K562 (cell line): ENCODE data around the gene SIRT3. TPM values are rescaled to one million over a fixed set of nuclear protein-coding genes. Genes with fewer than 3 reads are reported as not detected.

Experiments used
- ATAC-seq: fragments of 200-7000 bp; cut with Tn5 transposase; 3 replicates; pipeline ENCODE4 v1.9.1; 2020; ENCODE audit warnings: moderate library complexity
- BruUV-seq: library from RNA; stranded (reverse); fragments of 400-500 nt; replicated peaks from 2 replicates; lab custom pipeline; 2021; lab: Mats Ljungman, UMichigan
- CTCF ChIA-PET: fragments of 300-600 bp; formaldehyde crosslinking; extraction: SDS; loops from one replicate; lab custom pipeline; 2021; ENCODE audit warnings: low intra/inter-chr PET ratio; lab: Yijun Ruan, JAX
- POLR2A ChIA-PET: fragments of 300-600, 350-650 bp; sonication (Branson Sonifier 250); formaldehyde crosslinking; extraction: SDS; loops from one replicate; lab custom pipeline; 2021; ENCODE audit warnings: antibody characterized with exemption, inconsistent platforms; lab: Yijun Ruan, JAX
- DNase-seq, 4 experiments: peaks; one replicate each; pipeline versions ENCODE4 v3.0.0 to v3.0.0-alpha.2; 2011 to 2018; ENCODE audit warnings: low spot score in 3 of 4, mixed read lengths in 3 of 4; ENCODE audit errors: extremely low read depth in 1 of 4
- FAIRE-seq: peaks from 2 replicates; lab custom pipeline; 2011; peaks lifted over from hg19 to GRCh38; lab: Jason Lieb, UNC
- H2AFZ ChIP-seq: 2 replicates; pipeline ENCODE4 v1.6.0; 2011; ENCODE audit warnings: low read depth, low read length, control low read depth, inconsistent platforms
- H3K27ac ChIP-seq: fragments of 200-600 bp; 3 replicates; pipeline ENCODE4 v1.8.0; 2011; ENCODE audit warnings: low read depth, mild to moderate bottlenecking, control low read depth, inconsistent platforms, low read length, moderate library complexity, mixed read lengths; ENCODE audit errors: extremely low read depth
- H3K27me3 ChIP-seq, 2 experiments: fragments of 300-600 bp in 1 of 2; 2 replicates in 1 of 2; 3 replicates in 1 of 2; pipeline versions ENCODE4 v1.6.0 to v1.8.0; 2011; ENCODE audit warnings: inconsistent platforms in 2 of 2, low read length in 2 of 2, mild to moderate bottlenecking in 1 of 2, mixed read lengths in 1 of 2, moderate library complexity in 1 of 2; ENCODE audit not compliant: control insufficient read depth in 2 of 2, insufficient read depth in 2 of 2
- H3K36me3 ChIP-seq: fragments of 300-600 bp; 3 replicates; pipeline ENCODE4 v1.8.0; 2011; ENCODE audit warnings: mild to moderate bottlenecking, low read length, inconsistent platforms; ENCODE audit not compliant: control insufficient read depth, insufficient read depth
- H3K4me1 ChIP-seq, 2 experiments: fragments of 200-600 bp in 1 of 2; replicated peaks in 1 of 2; 2 replicates in 1 of 2; 3 replicates in 1 of 2; pipeline versions ENCODE4 v1.5.1 to v1.8.0; 2011; ENCODE audit warnings: inconsistent platforms in 2 of 2, low read length in 2 of 2, mild to moderate bottlenecking in 1 of 2, mixed read lengths in 1 of 2, moderate library complexity in 1 of 2; ENCODE audit not compliant: control insufficient read depth in 2 of 2, insufficient read depth in 2 of 2
- H3K4me2 ChIP-seq: 2 replicates; pipeline ENCODE4 v1.6.1; 2011; ENCODE audit warnings: low read length, control low read depth, inconsistent platforms, mixed read lengths; ENCODE audit not compliant: insufficient read depth
- H3K4me3 ChIP-seq: fragments of 200-600 bp; sonication (generic), shearing (Covaris generic); 2 replicates; pipeline ENCODE4 v1.5.1; 2016; ENCODE audit warnings: control low read depth, inconsistent platforms
- H3K79me2 ChIP-seq: fragments of 200-600 bp; 3 replicates; pipeline ENCODE4 v1.8.0; 2011; ENCODE audit warnings: low read length, inconsistent platforms; ENCODE audit not compliant: control insufficient read depth, insufficient read depth
- H3K9ac ChIP-seq, 2 experiments: 2 replicates each; pipeline versions ENCODE4 v1.6.0 to v1.6.1; 2011; ENCODE audit warnings: low read depth in 2 of 2, low read length in 2 of 2, control low read depth in 1 of 2, inconsistent platforms in 1 of 2, mild to moderate bottlenecking in 1 of 2, mixed read lengths in 1 of 2; ENCODE audit not compliant: insufficient read depth in 1 of 2
- H3K9me1 ChIP-seq: one replicate; pipeline ENCODE4 v1.6.0; 2011; ENCODE audit warnings: inconsistent platforms, mild to moderate bottlenecking, low read length, moderate library complexity; ENCODE audit not compliant: control insufficient read depth, insufficient read depth
- H3K9me3 ChIP-seq: replicated peaks from 2 replicates; pipeline ENCODE4 v1.5.1; 2011; ENCODE audit warnings: low read depth, low read length, inconsistent platforms; ENCODE audit not compliant: control insufficient read depth, insufficient read depth
- H4K20me1 ChIP-seq: replicated peaks from 2 replicates; pipeline ENCODE4 v1.6.1; 2011; ENCODE audit warnings: low read length, inconsistent platforms, mixed read lengths; ENCODE audit not compliant: control insufficient read depth, insufficient read depth
- CREBBP ChIP-seq: IDR thresholded peaks from one replicate; pipeline ENCODE4 v1.6.1; 2012; ENCODE audit warnings: low read depth, mild to moderate bottlenecking, control low read depth, inconsistent platforms, low read length
- E2F6 ChIP-seq, 2 experiments: IDR thresholded peaks; 2 replicates each; pipeline ENCODE4 v1.6.1; 2011; ENCODE audit warnings: borderline replicate concordance in 1 of 2, control low read depth in 1 of 2, low read depth in 1 of 2, low read length in 1 of 2, mild to moderate bottlenecking in 1 of 2, mixed read lengths in 1 of 2, moderate library complexity in 1 of 2; ENCODE audit not compliant: insufficient read depth in 1 of 2, insufficient read length in 1 of 2, poor library complexity in 1 of 2, severe bottlenecking in 1 of 2; ENCODE audit errors: extremely low read depth in 1 of 2
- SPI1 ChIP-seq: IDR thresholded peaks from 2 replicates; pipeline ENCODE4 v1.6.1; 2011; ENCODE audit warnings: low read depth, low read length, control low read depth, borderline replicate concordance
- WGBS: fragments of 100-300 bp; shearing (Covaris generic); methylation state at CpG from one replicate; pipeline ENCODE4 v1.1.6; 2016; ENCODE audit warnings: low coverage, mixed read lengths; ENCODE audit not compliant: insufficient coverage; ENCODE audit errors: missing lambda C conversion rate; 5-methylcytosine and 5-hydroxymethylcytosine counted together
- in situ Hi-C: fragments of 300-500 bp; cut with MboI; formaldehyde crosslinking; loops from 4 replicates; pipeline ENCODE4 v1.15.0; 2018; ENCODE audit warnings: inconsistent platforms, mixed read lengths
- intact Hi-C: fragments of 100-400 bp; cut with micrococcal nuclease; formaldehyde crosslinking; loops from 2 replicates; pipeline ENCODE4 v1.14.2; 2022
- polyA plus RNA-seq, 8 experiments: library from polyadenylated mRNA; depleted of rRNA in 4 of 8; stranded (reverse) in 5 of 8; unstranded in 3 of 8; fragments of >200 nt; fragmentation: Nextera tagmentation in 2 of 8; fragmentation: Illumina TruSeq in 1 of 8; extraction: Ambion mirVana in 2 of 8; extraction: Trizol in 1 of 8; gene quantifications; 2 replicates each; pipeline versions ENCODE4 v1.2.1 to v1.2.3, GENCODE V29; 2011 to 2014; ENCODE audit warnings: inconsistent platforms in 1 of 8, missing spikeins in 1 of 8
- total RNA-seq, 7 experiments: library from RNA; depleted of rRNA in 6 of 7; stranded (reverse); fragments of >200 nt in 6 of 7; fragmentation: Illumina TruSeq in 2 of 7; extraction: Trizol in 2 of 7; gene quantifications; 2 replicates each; pipeline versions ENCODE4 v1.2.1 to v1.2.3, GENCODE V29; 2011 to 2021; ENCODE audit warnings: low replicate concordance in 1 of 7
- TF ChIP-seq, protein P1 (sequence below), 2 experiments: fragments of 450-650 bp; IDR thresholded peaks; 2 replicates each; pipeline ENCODE4 v1.6.1; 2016; ENCODE audit warnings: mild to moderate bottlenecking in 2 of 2, borderline replicate concordance in 1 of 2, low read depth in 1 of 2, moderate library complexity in 1 of 2
- TF ChIP-seq, protein P2 (sequence below): fragments of 250-450 bp; sonication (Bioruptor Pico); IDR thresholded peaks from 2 replicates; pipeline ENCODE4 v1.8.0; 2022; ENCODE audit warnings: inconsistent platforms, mild to moderate bottlenecking, moderate library complexity, borderline replicate concordance

The SIRT3 gene
- total and polyA plus RNA-seq, 9 of the 15 experiments (the other 6 are each of a cell fraction or from before 2014, with no cell fraction given) = 1.9 to 27.5 (median 14.5) TPM

GRCh38 chr11:256952-257737, 21.0 kb upstream of the SIRT3 start:
- Histone ChIP-seq H3K4me3 (no peak overlapping the region), H3K9me1 (no peaks in the 10 kb centered on the region), H3K79me2 (no peaks in the 10 kb centered on the region), H2AFZ (peak overlapping the region; percentile 38; the same call in 1 of the 2 replicates), H3K27ac (no peak overlapping the region), H4K20me1 (no peaks in the 10 kb centered on the region), H3K9me3 (no peaks in the 10 kb centered on the region; the same call in 1 of the 2 replicates), H3K4me1 (peaks cover 13 to 19% of the 10 kb centered on the region in 2 experiments), H3K4me2 (no peak overlapping the region; the same call in 1 of the 2 replicates), H3K27me3 (no peaks in the 10 kb centered on the region), H3K36me3 (peaks cover 18% of the 10 kb centered on the region), H3K9ac (peak overlapping the region in 1 of 2 experiments; percentile 81; a peak in 2 of 4 replicates)
- TF ChIP-seq E2F6 (IDR thresholded peaks at IDR 0.05; ENCODE audit: borderline replicate concordance in 1 of 2, extremely low read depth in 1 of 2, insufficient read depth in 1 of 2, insufficient read length in 1 of 2, low read depth in 1 of 2, low read length in 1 of 2, poor library complexity in 1 of 2, severe bottlenecking in 1 of 2) (peak in 1 of 2 experiments; percentile 14), CREBBP (no peak), SPI1 (peak; percentile 89)
- TF ChIP-seq, protein P1, sequence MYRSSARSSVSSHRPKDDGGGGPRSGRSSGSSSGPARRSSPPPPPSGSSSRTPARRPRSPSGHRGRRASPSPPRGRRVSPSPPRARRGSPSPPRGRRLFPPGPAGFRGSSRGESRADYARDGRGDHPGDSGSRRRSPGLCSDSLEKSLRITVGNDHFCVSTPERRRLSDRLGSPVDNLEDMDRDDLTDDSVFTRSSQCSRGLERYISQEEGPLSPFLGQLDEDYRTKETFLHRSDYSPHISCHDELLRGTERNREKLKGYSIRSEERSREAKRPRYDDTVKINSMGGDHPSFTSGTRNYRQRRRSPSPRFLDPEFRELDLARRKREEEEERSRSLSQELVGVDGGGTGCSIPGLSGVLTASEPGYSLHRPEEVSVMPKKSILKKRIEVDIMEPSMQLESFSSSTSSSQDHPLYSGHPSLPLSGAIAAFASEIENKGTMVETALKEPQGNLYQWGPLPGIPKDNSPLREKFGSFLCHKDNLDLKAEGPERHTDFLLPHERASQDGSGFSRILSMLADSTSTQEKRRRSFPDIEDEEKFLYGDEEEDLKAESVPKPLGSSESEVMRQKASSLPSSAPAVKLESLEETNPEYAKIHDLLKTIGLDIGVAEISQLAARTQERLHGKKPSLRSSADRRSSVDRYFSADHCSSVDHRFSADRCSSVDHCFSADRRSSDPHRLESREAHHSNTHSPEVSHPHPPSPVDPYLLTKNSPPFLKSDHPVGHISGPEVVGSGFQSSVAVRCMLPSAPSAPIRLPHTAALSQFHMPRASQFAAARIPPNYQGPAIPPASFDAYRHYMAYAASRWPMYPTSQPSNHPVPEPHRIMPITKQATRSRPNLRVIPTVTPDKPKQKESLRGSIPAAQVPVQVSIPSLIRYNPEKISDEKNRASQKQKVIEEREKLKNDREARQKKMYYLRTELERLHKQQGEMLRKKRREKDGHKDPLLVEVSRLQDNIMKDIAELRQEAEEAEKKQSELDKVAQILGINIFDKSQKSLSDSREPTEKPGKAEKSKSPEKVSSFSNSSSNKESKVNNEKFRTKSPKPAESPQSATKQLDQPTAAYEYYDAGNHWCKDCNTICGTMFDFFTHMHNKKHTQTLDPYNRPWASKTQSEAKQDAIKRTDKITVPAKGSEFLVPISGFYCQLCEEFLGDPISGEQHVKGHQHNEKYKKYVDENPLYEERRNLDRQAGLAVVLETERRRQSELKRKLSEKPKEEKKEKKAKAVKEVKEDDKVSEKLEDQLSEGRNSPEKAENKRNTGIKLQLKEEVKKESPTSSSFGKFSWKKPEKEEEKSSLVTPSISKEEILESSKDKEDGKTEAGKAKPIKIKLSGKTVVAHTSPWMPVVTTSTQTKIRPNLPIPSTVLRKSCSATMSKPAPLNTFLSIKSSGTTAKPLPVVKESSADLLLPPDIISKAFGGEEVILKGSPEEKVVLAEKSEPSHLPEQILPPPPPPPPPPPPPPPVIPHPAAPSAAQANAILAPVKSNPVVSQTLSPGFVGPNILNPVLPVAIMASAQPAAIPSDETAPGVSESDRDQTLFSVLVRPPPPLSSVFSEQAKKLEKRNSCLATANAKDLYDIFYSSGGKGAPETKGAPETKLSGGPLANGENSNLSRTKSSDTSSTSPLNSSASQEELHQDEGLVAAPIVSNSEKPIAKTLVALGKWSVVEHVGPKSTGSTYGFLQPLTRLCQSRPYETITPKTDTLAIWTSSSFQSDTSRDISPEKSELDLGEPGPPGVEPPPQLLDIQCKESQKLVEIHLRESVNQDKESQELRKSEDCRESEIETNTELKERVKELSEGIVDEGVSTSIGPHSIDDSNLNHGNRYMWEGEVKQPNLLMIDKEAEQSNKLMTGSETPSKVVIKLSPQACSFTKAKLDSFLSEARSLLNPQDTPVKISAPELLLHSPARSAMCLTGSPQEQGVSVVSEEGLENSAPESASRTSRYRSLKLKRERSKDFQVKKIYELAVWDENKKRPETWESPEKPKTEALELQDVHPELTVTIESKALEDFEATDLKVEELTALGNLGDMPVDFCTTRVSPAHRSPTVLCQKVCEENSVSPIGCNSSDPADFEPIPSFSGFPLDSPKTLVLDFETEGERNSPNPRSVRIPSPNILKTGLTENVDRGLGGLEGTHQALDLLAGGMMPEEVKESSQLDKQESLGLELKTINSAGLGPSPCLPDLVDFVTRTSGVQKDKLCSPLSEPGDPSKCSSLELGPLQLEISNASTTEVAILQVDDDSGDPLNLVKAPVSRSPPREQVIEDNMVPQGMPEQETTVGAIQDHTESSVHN (IDR thresholded peaks at IDR 0.05; ENCODE audit: borderline replicate concordance in 1 of 2, low read depth in 1 of 2) = no peak
- TF ChIP-seq, protein P2, sequence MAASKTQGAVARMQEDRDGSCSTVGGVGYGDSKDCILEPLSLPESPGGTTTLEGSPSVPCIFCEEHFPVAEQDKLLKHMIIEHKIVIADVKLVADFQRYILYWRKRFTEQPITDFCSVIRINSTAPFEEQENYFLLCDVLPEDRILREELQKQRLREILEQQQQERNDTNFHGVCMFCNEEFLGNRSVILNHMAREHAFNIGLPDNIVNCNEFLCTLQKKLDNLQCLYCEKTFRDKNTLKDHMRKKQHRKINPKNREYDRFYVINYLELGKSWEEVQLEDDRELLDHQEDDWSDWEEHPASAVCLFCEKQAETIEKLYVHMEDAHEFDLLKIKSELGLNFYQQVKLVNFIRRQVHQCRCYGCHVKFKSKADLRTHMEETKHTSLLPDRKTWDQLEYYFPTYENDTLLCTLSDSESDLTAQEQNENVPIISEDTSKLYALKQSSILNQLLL (CRISPR knock-in tag) = no peak
- CTCF ChIA-PET = no interaction called here
- 34% methylated on average over 10 of the region's 14 CpGs for WGBS
- ATAC-seq (peak; percentile 14; the same call in 1 of the 3 replicates), DNase-seq (no peak), FAIRE-seq (no peak)
- BruUV-seq = no TSS peak
- intact Hi-C loops = no loop called here
- in situ Hi-C loops = no loop called here
- POLR2A ChIA-PET = interaction anchor here (1.2 to 1.7 kb wide), 2 partner anchors 8 to 10 kb away, joined by 5 to 10 read pairs; no protein-coding TSS in a partner anchor
